Activated naive CD8-positive, alpha-beta T cell treated with anti-CD3 and anti-CD28 coated beads, Interleukin-2, amount 50 U/mL, for 24 hours (primary cell): Measurements from ENCODE around the gene JADE3.

Source experiments
- ATAC-seq: fragments of 150-1000 bp; cut with Tn5 transposase; one replicate; pipeline ENCODE4 v1.10.0; 2021
- DNase-seq: peaks from one replicate; pipeline ENCODE4 v3.0.0; 2021
- H3K27ac Mint-ChIP-seq: one replicate; pipeline ENCODE4 v1.8.0; 2021; ENCODE audit warnings: mild to moderate bottlenecking, mixed read lengths
- H3K27me3 Mint-ChIP-seq: one replicate; pipeline ENCODE4 v1.8.0; 2021; ENCODE audit warnings: mixed read lengths
- H3K36me3 Mint-ChIP-seq: one replicate; pipeline ENCODE4 v1.8.0; 2021; ENCODE audit warnings: low read depth, mixed read lengths
- H3K4me1 Mint-ChIP-seq: one replicate; pipeline ENCODE4 v1.8.0; 2021; ENCODE audit warnings: mixed read lengths
- H3K4me3 Mint-ChIP-seq: one replicate; pipeline ENCODE4 v1.8.0; 2021; ENCODE audit warnings: mild to moderate bottlenecking, moderate library complexity, mixed read lengths
- H3K9me3 Mint-ChIP-seq: one replicate; pipeline ENCODE4 v1.8.0; 2021; ENCODE audit warnings: mixed read lengths

Gene JADE3

DNA sequence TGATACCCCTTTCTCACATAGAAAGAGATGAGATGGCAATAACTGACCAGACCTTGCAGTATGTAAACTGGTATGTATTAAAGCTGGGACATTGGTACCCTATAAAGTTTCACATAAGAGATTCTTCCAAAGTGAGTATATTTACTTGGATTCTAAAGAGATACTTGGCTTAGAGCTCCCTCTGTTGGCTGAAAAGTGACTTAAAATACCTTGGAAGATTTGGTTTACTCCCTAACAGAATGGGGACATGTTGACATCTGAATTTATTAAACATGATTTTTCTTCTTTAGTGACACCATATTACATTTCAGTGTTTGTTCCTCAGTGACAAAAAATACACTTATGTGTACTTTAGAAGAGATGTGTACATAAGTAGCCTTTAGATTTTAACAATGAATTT is 118.1 kb downstream of the JADE3 start:
- Mint-ChIP-seq H3K27me3 (peaks cover 2% of the 10 kb centered on the region), H3K4me1 (no peaks in the 10 kb centered on the region), H3K36me3 (no peaks in the 10 kb centered on the region), H3K9me3 (no peaks in the 10 kb centered on the region), H3K27ac (no peak overlapping the region), H3K4me3 (no peak overlapping the region)
- DNase-seq (no peak), ATAC-seq (no peak)

- Mint-ChIP-seq H3K4me1 (no peaks in the 10 kb centered on the region), H3K36me3 (no peaks in the 10 kb centered on the region), H3K27ac (no peak overlapping the region), H3K9me3 (peaks cover 7% of the 10 kb centered on the region), H3K4me3 (no peak overlapping the region), H3K27me3 (no peaks in the 10 kb centered on the region)
- ATAC-seq = no peak
- no peak for DNase-seq
Measured at GRCh38 chrX:47047989-47048388, 135.8 kb downstream of the JADE3 start.

GRCh38 chrX:47059142-47059874 is 147.1 kb downstream of the JADE3 start:
- DNase-seq = no peak
- Mint-ChIP-seq H3K9me3 (no peaks in the 10 kb centered on the region), H3K4me3 (no peak overlapping the region), H3K4me1 (no peaks in the 10 kb centered on the region), H3K27ac (no peak overlapping the region), H3K27me3 (no peaks in the 10 kb centered on the region), H3K36me3 (no peaks in the 10 kb centered on the region)
- ATAC-seq = no peak

DNA sequence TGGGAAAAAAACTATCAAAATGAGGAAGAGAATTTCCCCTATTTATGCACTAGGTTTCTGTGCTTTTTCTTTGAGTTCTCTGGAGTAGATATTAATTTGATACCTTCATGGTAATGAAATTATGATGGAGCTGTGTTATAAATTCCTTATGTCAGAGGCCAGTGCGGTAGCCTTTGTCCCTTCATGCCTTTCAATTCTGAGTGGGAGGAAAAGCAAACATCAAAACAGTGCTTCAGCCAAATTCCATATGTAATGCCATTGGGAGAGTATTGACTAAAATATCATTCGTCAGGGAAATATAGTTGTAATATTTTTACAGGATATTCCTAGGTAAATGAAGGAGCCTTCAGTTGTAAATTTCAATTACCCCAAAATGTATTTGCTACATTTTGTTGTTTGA is 148.5 kb downstream of the JADE3 start:
- DNase-seq (no peak), ATAC-seq (no peak)
- H3K27ac Mint-ChIP-seq = no peak overlapping the region
- H3K4me3 Mint-ChIP-seq = no peak overlapping the region
- H3K36me3 Mint-ChIP-seq = no peaks in the 10 kb centered on the region
- H3K27me3 Mint-ChIP-seq = no peaks in the 10 kb centered on the region
- no peaks in the 10 kb centered on the region for H3K9me3 Mint-ChIP-seq
- no peaks in the 10 kb centered on the region for H3K4me1 Mint-ChIP-seq

DNA sequence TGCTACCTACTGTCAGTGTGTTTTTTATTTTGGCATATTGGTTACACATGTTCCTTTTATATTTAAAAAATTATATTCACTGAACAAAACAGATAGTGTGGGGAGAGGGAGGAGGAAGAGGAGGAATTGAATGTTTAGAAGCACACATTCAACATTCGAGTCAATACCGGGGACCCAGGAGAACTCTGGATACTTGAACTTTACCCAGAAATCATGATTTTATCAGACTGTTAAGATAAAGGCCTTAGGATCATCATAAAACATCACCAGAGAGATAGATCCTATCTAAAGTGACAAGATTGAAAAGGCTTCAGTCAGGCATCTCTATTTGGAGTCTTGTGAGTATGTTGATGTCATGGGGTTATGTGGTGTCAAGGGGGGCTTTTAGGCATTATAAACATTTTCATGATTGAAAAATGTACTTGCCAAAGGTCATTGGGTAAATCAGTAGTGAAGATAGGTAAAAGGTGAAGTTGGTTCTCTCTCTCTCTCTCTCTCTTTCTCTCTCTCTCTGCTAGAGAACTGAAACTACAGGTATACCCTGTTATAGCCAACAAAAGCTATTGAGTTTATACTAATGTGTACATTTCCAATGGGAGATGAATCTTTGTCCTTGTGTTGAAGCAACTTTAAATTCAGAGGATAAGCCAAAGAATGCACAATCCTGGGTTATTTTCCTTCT is 149.2 kb downstream of the JADE3 start:
- DNase-seq = no peak
- no peaks in the 10 kb centered on the region for H3K9me3 Mint-ChIP-seq
- no peak for ATAC-seq

GRCh38 chrX:47063179-47063578 is 151.0 kb downstream of the JADE3 start:
- ATAC-seq (no peak), DNase-seq (no peak)
- Mint-ChIP-seq H3K36me3 (no peaks in the 10 kb centered on the region), H3K4me3 (no peak overlapping the region), H3K27me3 (no peaks in the 10 kb centered on the region), H3K9me3 (no peaks in the 10 kb centered on the region), H3K27ac (no peak overlapping the region), H3K4me1 (no peaks in the 10 kb centered on the region)

More for the DNA sequence above, 149.2 kb downstream of the JADE3 start:
- Mint-ChIP-seq H3K27ac (no peak overlapping the region), H3K4me1 (no peaks in the 10 kb centered on the region), H3K36me3 (no peaks in the 10 kb centered on the region), H3K27me3 (no peaks in the 10 kb centered on the region), H3K4me3 (no peak overlapping the region)

DNA sequence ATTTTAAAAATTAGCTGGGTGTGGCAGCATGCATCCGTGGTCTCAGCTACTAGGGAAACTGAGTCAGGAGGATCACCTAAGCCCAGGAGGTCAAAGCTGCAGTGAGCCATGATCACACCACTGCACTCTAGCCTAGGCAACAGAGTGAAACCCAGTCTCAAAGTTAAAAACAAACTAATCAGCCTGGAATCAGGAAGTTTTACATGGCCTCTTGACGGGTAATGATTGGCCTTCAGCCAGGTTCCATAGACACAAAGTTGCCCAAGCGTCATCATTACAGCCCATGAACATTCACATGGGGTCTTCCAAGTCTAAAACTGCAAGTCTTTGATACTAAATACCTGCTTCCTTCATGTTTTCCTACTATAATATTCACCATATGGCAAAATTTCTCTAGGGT is 156.0 kb downstream of the JADE3 start:
- DNase-seq (no peak), ATAC-seq (no peak)
- H3K4me3 Mint-ChIP-seq = no peak overlapping the region
- H3K9me3 Mint-ChIP-seq = no peaks in the 10 kb centered on the region
- H3K27ac Mint-ChIP-seq = no peak overlapping the region
- no peaks in the 10 kb centered on the region for H3K4me1 Mint-ChIP-seq
- H3K27me3 Mint-ChIP-seq = no peaks in the 10 kb centered on the region
- H3K36me3 Mint-ChIP-seq = no peaks in the 10 kb centered on the region

DNA sequence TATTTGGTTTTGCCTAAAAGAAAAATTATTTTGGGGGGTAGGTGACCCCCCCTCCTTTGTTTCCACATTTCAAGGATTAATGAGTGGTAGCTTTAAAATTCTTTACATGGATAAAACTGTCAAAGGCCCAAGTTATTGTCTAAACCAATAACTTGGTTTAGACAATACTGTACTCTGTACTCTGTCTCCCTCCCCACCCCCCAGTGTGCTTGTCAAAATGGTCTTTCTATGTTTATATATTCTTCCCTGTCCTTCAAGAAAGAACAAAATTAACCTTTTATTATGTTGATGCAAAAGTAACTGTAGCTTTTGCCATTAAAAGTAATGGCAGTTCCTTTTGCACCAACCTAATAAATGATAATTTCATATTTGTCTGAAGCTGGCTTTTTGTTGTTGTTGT is 156.5 kb downstream of the JADE3 start:
- no peak for DNase-seq
- Mint-ChIP-seq H3K4me3 (no peak overlapping the region), H3K36me3 (no peaks in the 10 kb centered on the region), H3K9me3 (no peaks in the 10 kb centered on the region), H3K27ac (no peak overlapping the region), H3K27me3 (no peaks in the 10 kb centered on the region), H3K4me1 (no peaks in the 10 kb centered on the region)
- no peak for ATAC-seq

DNA sequence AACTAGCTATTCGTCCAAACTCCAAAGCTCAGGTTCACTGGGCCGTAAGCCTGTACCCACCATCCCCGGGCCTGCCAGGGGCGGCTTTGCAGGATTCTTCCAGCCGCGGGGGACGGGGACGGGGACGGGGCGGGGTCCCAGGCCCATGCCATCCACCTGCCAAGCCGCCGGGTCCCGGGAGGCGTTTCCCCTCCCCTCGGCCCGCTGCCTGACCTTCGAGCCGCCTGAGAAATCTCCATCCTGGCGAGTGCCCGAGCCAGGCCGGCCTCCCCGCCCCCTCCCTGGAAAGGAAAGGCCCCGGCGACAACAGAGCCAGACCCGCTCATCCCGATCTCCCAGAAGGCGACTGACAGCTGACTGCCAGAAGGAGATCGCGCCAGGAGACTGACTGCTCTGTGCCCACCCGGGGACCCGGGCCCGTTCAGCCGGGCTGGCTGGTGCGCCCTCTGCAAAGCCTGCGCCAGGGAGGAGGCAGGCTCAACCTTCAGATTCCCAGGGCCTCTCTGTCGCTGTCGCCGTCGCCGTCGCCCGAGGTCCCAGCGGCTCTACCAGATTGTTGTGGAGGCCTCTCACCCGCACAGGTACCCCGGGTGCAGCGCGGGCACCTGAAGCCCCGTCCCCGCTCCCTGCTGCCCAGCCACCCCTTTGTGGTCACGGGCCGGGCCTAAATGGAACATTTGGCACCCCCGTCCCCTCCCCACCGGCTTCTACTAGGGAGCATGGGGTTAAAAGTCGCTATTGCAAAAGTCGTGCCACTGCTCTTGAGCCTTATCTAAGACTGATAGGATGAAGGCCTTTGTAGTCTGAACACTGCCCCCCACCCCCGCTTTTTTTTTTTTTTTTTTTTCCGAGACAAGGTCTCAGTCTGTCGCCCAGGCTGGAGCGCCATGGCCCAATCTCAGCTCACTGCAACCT is 166.2 kb downstream of the JADE3 start, which contains the start of gene RGN:
TSS of gene RGN (plus strand) at position 315 of the 915 bp plus-strand sequence. CDS start 2,702 bp downstream, outside the sequence.
- DNase-seq (no peak), ATAC-seq (no peak)
- H3K9me3 Mint-ChIP-seq = no peaks in the 10 kb centered on the region
- H3K27me3 Mint-ChIP-seq = no peaks in the 10 kb centered on the region
- no peak within 1 kb of the TSS for H3K4me3 Mint-ChIP-seq
- H3K27ac Mint-ChIP-seq = no peak within 1 kb of the TSS
- no peaks in the 10 kb centered on the region for H3K4me1 Mint-ChIP-seq
- H3K36me3 Mint-ChIP-seq = no peaks in the 10 kb centered on the region

DNA sequence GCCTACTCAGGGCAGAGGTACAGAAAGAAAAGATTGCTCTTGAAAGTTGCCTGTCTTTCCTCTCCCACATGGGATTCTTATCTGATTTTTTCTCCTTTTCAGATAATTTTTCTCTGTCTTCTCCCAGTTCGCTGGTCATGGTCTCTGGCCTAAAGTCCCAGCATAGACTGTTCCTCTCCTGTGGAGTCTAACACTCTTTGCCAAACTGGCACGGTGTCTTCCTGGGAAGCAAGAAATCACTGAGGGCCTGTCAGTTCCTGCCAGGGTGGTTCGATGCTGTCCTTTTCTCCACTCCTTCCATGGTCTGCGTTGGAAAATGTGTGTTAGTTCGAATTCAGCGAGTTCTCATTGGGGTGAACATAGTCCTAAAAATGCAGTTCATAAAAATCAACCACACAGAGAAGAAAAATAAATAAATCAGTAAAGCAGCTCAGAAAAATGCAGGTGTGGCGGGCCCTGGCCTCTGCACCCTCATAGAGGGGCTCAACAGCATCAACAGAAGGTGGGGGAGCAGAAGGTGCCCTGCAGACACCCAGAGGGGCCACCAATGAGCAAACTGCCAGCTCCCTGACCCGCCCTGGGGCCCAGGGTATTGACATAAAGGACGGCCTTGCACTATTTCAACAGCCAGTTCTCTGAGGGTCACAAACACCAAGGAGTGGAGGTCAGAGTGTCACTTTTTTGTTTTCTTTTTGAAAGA is 168.1 kb downstream of the JADE3 start:
- no peak for DNase-seq
- H3K27ac Mint-ChIP-seq = no peak overlapping the region
- no peaks in the 10 kb centered on the region for H3K9me3 Mint-ChIP-seq
- H3K4me3 Mint-ChIP-seq = no peak overlapping the region
- ATAC-seq = no peak
- H3K36me3 Mint-ChIP-seq = no peaks in the 10 kb centered on the region
- H3K27me3 Mint-ChIP-seq = no peaks in the 10 kb centered on the region
- H3K4me1 Mint-ChIP-seq = no peaks in the 10 kb centered on the region

- ATAC-seq = no peak
- no peak overlapping the region for H3K4me3 Mint-ChIP-seq
- H3K36me3 Mint-ChIP-seq = no peaks in the 10 kb centered on the region
- DNase-seq = no peak
- H3K4me1 Mint-ChIP-seq = no peaks in the 10 kb centered on the region
- no peaks in the 10 kb centered on the region for H3K9me3 Mint-ChIP-seq
- H3K27me3 Mint-ChIP-seq = no peaks in the 10 kb centered on the region
- no peak overlapping the region for H3K27ac Mint-ChIP-seq
Measured at GRCh38 chrX:47080915-47081236, 168.7 kb downstream of the JADE3 start.

GRCh38 chrX:47091149-47091775 is 179.0 kb downstream of the JADE3 start:
- no peak overlapping the region for H3K27ac Mint-ChIP-seq
- H3K4me1 Mint-ChIP-seq = peaks cover 14% of the 10 kb centered on the region
- H3K36me3 Mint-ChIP-seq = no peaks in the 10 kb centered on the region
- DNase-seq (no peak), ATAC-seq (no peak)
- no peaks in the 10 kb centered on the region for H3K9me3 Mint-ChIP-seq
- H3K4me3 Mint-ChIP-seq = no peak overlapping the region
- H3K27me3 Mint-ChIP-seq = no peaks in the 10 kb centered on the region

GRCh38 chrX:47093248-47093647 is 181.0 kb downstream of the JADE3 start:
- no peaks in the 10 kb centered on the region for H3K27me3 Mint-ChIP-seq
- H3K4me1 Mint-ChIP-seq = peaks cover 14% of the 10 kb centered on the region
- H3K36me3 Mint-ChIP-seq = no peaks in the 10 kb centered on the region
- no peak for DNase-seq
- ATAC-seq = no peak
- H3K27ac Mint-ChIP-seq = no peak overlapping the region
- H3K4me3 Mint-ChIP-seq = no peak overlapping the region
- no peaks in the 10 kb centered on the region for H3K9me3 Mint-ChIP-seq

GRCh38 chrX:47093860-47094259 is 181.6 kb downstream of the JADE3 start:
- Mint-ChIP-seq H3K36me3 (no peaks in the 10 kb centered on the region), H3K27me3 (no peaks in the 10 kb centered on the region), H3K4me1 (peaks cover 14% of the 10 kb centered on the region), H3K27ac (no peak overlapping the region), H3K4me3 (no peak overlapping the region), H3K9me3 (no peaks in the 10 kb centered on the region)
- DNase-seq (no peak), ATAC-seq (no peak)
